Ovary (tissue), 3 donors: ENCODE measurements around the gene SPINK1.

ENCODE experiments used
- POLR2A ChIP-seq: fragments of 450-650 bp; IDR thresholded peaks from one replicate; pipeline ENCODE4 v1.6.1; 2017; ENCODE audit warnings: antibody characterized with exemption, mild to moderate bottlenecking, moderate library complexity
- TF ChIP-seq, protein P1 (sequence below), 3 donors: fragments of 450-650 bp in 2 of 3; fragments of 200-600 bp in 1 of 3; IDR thresholded peaks; one replicate each; pipeline versions ENCODE4 v1.5.1 to v1.8.0; 2016 to 2022; ENCODE audit warnings: antibody characterized with exemption in 3 of 3, mild to moderate bottlenecking in 1 of 3
- donor health status: DM: no; HTN: no; CAD: no.

DNA sequence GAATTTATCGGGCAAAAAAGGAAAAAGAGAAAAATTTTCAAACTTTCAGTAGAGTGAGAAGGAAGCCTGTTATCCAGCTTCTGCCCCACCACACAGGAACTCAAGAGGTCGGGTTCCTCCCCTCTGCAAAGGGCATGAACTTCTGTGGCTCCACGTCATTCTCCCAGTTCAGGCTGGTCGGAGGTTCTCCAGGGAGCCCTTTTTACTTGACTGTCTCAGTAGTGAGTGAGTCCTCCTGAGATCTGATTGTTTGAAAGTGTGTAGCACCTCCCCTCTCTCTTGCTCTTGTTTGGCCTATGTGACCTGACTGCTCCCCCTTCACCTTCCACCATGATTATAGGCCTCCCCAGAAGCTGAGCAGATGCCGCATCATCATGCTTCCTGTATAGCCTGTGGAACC lies 9.7 kb downstream of the SPINK1 start:
- no peak for TF ChIP-seq POLR2A
- TF ChIP-seq, protein P1, sequence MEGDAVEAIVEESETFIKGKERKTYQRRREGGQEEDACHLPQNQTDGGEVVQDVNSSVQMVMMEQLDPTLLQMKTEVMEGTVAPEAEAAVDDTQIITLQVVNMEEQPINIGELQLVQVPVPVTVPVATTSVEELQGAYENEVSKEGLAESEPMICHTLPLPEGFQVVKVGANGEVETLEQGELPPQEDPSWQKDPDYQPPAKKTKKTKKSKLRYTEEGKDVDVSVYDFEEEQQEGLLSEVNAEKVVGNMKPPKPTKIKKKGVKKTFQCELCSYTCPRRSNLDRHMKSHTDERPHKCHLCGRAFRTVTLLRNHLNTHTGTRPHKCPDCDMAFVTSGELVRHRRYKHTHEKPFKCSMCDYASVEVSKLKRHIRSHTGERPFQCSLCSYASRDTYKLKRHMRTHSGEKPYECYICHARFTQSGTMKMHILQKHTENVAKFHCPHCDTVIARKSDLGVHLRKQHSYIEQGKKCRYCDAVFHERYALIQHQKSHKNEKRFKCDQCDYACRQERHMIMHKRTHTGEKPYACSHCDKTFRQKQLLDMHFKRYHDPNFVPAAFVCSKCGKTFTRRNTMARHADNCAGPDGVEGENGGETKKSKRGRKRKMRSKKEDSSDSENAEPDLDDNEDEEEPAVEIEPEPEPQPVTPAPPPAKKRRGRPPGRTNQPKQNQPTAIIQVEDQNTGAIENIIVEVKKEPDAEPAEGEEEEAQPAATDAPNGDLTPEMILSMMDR (IDR thresholded peaks at IDR 0.05): no peak
